MM.1S (cell line): ENCODE data around the gene ATP5F1E.

Experiments used
- DNase-seq: peaks from one replicate; pipeline ENCODE4 v3.0.0-alpha.2; 2015
- H2AFZ ChIP-seq: fragments of 300-600 bp; sonication (generic); 2 replicates; pipeline ENCODE4 v1.6.0; 2016; ENCODE audit warnings: antibody characterized with exemption, low read length
- H3F3A ChIP-seq: fragments of 300-600 bp; sonication (generic); 2 replicates; pipeline ENCODE4 v1.6.1; 2016; ENCODE audit warnings: mild to moderate bottlenecking, antibody characterized with exemption, low read length, moderate library complexity, mixed read lengths; ENCODE audit not compliant: insufficient read depth
- H3K27ac ChIP-seq: fragments of 300-600 bp; sonication (generic); 2 replicates; pipeline ENCODE4 v1.5.1; 2016; ENCODE audit warnings: mild to moderate bottlenecking, low read length
- H3K27me3 ChIP-seq: fragments of 300-600 bp; sonication (generic); replicated peaks from 2 replicates; pipeline ENCODE4 v1.6.0; 2016; ENCODE audit warnings: low read length; ENCODE audit not compliant: insufficient read depth
- H3K36me3 ChIP-seq: fragments of 300-600 bp; sonication (generic); replicated peaks from 2 replicates; pipeline ENCODE4 v1.6.1; 2016; ENCODE audit warnings: mild to moderate bottlenecking, low read length, mixed read lengths; ENCODE audit not compliant: insufficient read depth
- H3K4me1 ChIP-seq: fragments of 300-600 bp; sonication (generic); 2 replicates; pipeline ENCODE4 v1.6.1; 2016; ENCODE audit warnings: low read length, mixed read lengths
- H3K4me2 ChIP-seq: fragments of 300-600 bp; sonication (generic); 2 replicates; pipeline ENCODE4 v1.6.0; 2016; ENCODE audit warnings: low read depth, low read length
- H3K4me3 ChIP-seq: fragments of 300-600 bp; sonication (generic); 2 replicates; pipeline ENCODE4 v1.5.1; 2016; ENCODE audit warnings: low read length, mixed read lengths
- H3K79me2 ChIP-seq: fragments of 300-600 bp; sonication (generic); 2 replicates; pipeline ENCODE4 v1.6.1; 2016; ENCODE audit warnings: mixed run types, low read length, mixed read lengths
- H3K9ac ChIP-seq: fragments of 300-600 bp; sonication (generic); 2 replicates; pipeline ENCODE4 v1.6.1; 2016; ENCODE audit warnings: low read length, mixed read lengths
- H3K9me2 ChIP-seq: fragments of 300-600 bp; sonication (generic); replicated peaks from 2 replicates; pipeline ENCODE4 v1.6.1; 2016; ENCODE audit warnings: mild to moderate bottlenecking, low read length, mixed read lengths; ENCODE audit not compliant: insufficient read depth
- H3K9me3 ChIP-seq: fragments of 300-600 bp; sonication (generic); replicated peaks from 2 replicates; pipeline ENCODE4 v1.6.1; 2016; ENCODE audit warnings: mild to moderate bottlenecking, low read length, mixed read lengths; ENCODE audit not compliant: insufficient read depth
- H4K20me1 ChIP-seq: fragments of 300-600 bp; sonication (generic); 2 replicates; pipeline ENCODE4 v1.6.1; 2016; ENCODE audit warnings: mild to moderate bottlenecking, low read length, moderate library complexity, mixed read lengths; ENCODE audit not compliant: insufficient read depth
- CTCF ChIP-seq: fragments of 300-600 bp; sonication (generic); IDR thresholded peaks from 2 replicates; pipeline ENCODE4 v1.5.1; 2016; ENCODE audit warnings: antibody characterized with exemption, low read length, mixed read lengths
- EZH2 ChIP-seq: fragments of 300-600 bp; sonication (generic); optimal IDR thresholded peaks from 2 replicates; pipeline ENCODE3; 2017; ENCODE audit warnings: low read depth, mild to moderate bottlenecking, antibody characterized with exemption, low read length, mixed read lengths
- EZH2phosphoT487 ChIP-seq: fragments of 300-600 bp; sonication (generic); IDR thresholded peaks from 2 replicates; pipeline ENCODE4 v1.6.1; 2018; ENCODE audit warnings: antibody characterized with exemption, low read length

The ATP5F1E gene

GRCh38 chr20:59077705-59078104 is 45.6 kb upstream of the ATP5F1E start:
- no peaks in the 10 kb centered on the region for H3K79me2 ChIP-seq
- H3K4me3 ChIP-seq = no peak overlapping the region
- no peak overlapping the region for H3K27ac ChIP-seq
- H2AFZ ChIP-seq = no peak overlapping the region
- no peaks in the 10 kb centered on the region for H3K9me2 ChIP-seq
- no peak overlapping the region for H3K4me2 ChIP-seq
- H3K27me3 ChIP-seq = peaks cover 72% of the 10 kb centered on the region
- no peak overlapping the region for H3K9ac ChIP-seq
- no peaks in the 10 kb centered on the region for H3K36me3 ChIP-seq
- TF ChIP-seq EZH2phosphoT487 (no peak), CTCF (no peak), EZH2 (no peak)
- no peaks in the 10 kb centered on the region for H4K20me1 ChIP-seq
- DNase-seq = no peak
- H3K9me3 ChIP-seq = no peaks in the 10 kb centered on the region
- no peaks in the 10 kb centered on the region for H3F3A ChIP-seq
- H3K4me1 ChIP-seq = no peaks in the 10 kb centered on the region

GRCh38 chr20:59075934-59076508 is 43.9 kb upstream of the ATP5F1E start:
- TF ChIP-seq EZH2phosphoT487 (no peak), CTCF (no peak), EZH2 (no peak)
- H2AFZ ChIP-seq = no peak overlapping the region
- no peak for DNase-seq
- H3K4me2 ChIP-seq = no peak overlapping the region
- no peaks in the 10 kb centered on the region for H3F3A ChIP-seq
- H3K79me2 ChIP-seq = no peaks in the 10 kb centered on the region
- no peaks in the 10 kb centered on the region for H4K20me1 ChIP-seq
- no peaks in the 10 kb centered on the region for H3K9me3 ChIP-seq
- no peak overlapping the region for H3K4me3 ChIP-seq
- H3K36me3 ChIP-seq = no peaks in the 10 kb centered on the region
- H3K9ac ChIP-seq = no peak overlapping the region
- no peaks in the 10 kb centered on the region for H3K4me1 ChIP-seq
- no peak overlapping the region for H3K27ac ChIP-seq
- H3K9me2 ChIP-seq = no peaks in the 10 kb centered on the region
- H3K27me3 ChIP-seq = peaks cover 79% of the 10 kb centered on the region

GRCh38 chr20:59074456-59074855 is 42.3 kb upstream of the ATP5F1E start:
- no peaks in the 10 kb centered on the region for H3F3A ChIP-seq
- H3K79me2 ChIP-seq = no peaks in the 10 kb centered on the region
- H3K27ac ChIP-seq = no peak overlapping the region
- H3K4me2 ChIP-seq = no peak overlapping the region
- TF ChIP-seq EZH2phosphoT487 (no peak), CTCF (no peak), EZH2 (no peak)
- H3K27me3 ChIP-seq = peaks cover 78% of the 10 kb centered on the region
- no peaks in the 10 kb centered on the region for H3K4me1 ChIP-seq
- H3K4me3 ChIP-seq = no peak overlapping the region
- H3K9me2 ChIP-seq = no peaks in the 10 kb centered on the region
- no peaks in the 10 kb centered on the region for H3K9me3 ChIP-seq
- H3K9ac ChIP-seq = no peak overlapping the region
- H4K20me1 ChIP-seq = no peaks in the 10 kb centered on the region
- H2AFZ ChIP-seq = no peak overlapping the region
- no peak for DNase-seq
- H3K36me3 ChIP-seq = no peaks in the 10 kb centered on the region
